Measurements from ENCODE around the gene LPCAT2.

The LPCAT2 gene

GRCh38 chr16:55561319-55561848 is 52.5 kb downstream of the LPCAT2 start:
- no peak overlapping the region for H3K4me2 ChIP-seq
- no peak overlapping the region for H3K9ac ChIP-seq
- H3K27ac ChIP-seq, result no peak overlapping the region
- H3K4me1 ChIP-seq (ENCODE audit: low read depth, poor library complexity, severe bottlenecking), result no peaks in the 10 kb centered on the region
- no peak overlapping the region for H3K4me3 ChIP-seq (IDR thresholded peaks at IDR 0.05; ENCODE audit: insufficient read depth, low read depth, low read length)
- H3K27me3 ChIP-seq (ENCODE audit: insufficient read depth, low read depth), result no peaks in the 10 kb centered on the region
- TF ChIP-seq, protein P1, sequence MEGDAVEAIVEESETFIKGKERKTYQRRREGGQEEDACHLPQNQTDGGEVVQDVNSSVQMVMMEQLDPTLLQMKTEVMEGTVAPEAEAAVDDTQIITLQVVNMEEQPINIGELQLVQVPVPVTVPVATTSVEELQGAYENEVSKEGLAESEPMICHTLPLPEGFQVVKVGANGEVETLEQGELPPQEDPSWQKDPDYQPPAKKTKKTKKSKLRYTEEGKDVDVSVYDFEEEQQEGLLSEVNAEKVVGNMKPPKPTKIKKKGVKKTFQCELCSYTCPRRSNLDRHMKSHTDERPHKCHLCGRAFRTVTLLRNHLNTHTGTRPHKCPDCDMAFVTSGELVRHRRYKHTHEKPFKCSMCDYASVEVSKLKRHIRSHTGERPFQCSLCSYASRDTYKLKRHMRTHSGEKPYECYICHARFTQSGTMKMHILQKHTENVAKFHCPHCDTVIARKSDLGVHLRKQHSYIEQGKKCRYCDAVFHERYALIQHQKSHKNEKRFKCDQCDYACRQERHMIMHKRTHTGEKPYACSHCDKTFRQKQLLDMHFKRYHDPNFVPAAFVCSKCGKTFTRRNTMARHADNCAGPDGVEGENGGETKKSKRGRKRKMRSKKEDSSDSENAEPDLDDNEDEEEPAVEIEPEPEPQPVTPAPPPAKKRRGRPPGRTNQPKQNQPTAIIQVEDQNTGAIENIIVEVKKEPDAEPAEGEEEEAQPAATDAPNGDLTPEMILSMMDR (conservative IDR thresholded peaks at IDR 0.05; ENCODE audit: low read depth, low read length), result no peak
- H3K36me3 ChIP-seq (ENCODE audit: insufficient read depth), result no peaks in the 10 kb centered on the region
- H3K79me2 ChIP-seq (ENCODE audit: insufficient read depth, low read depth), result no peaks in the 10 kb centered on the region
- no peaks in the 10 kb centered on the region for H4K20me1 ChIP-seq (ENCODE audit: insufficient read depth)
- no peak overlapping the region for H2AFZ ChIP-seq (ENCODE audit: low read depth)

- Histone ChIP-seq H3K27ac (no peak overlapping the region), H3K4me2 (no peak overlapping the region), H2AFZ (ENCODE audit: low read depth) (no peak overlapping the region), H3K9ac (no peak overlapping the region), H3K4me3 (IDR thresholded peaks at IDR 0.05; ENCODE audit: insufficient read depth, low read depth, low read length) (no peak overlapping the region), H3K4me1 (ENCODE audit: low read depth, poor library complexity, severe bottlenecking) (no peaks in the 10 kb centered on the region), H4K20me1 (ENCODE audit: insufficient read depth) (no peaks in the 10 kb centered on the region), H3K36me3 (ENCODE audit: insufficient read depth) (no peaks in the 10 kb centered on the region), H3K79me2 (ENCODE audit: insufficient read depth, low read depth) (no peaks in the 10 kb centered on the region), H3K27me3 (ENCODE audit: insufficient read depth, low read depth) (no peaks in the 10 kb centered on the region)
- TF ChIP-seq, protein P1 (conservative IDR thresholded peaks at IDR 0.05; ENCODE audit: low read depth, low read length), result no peak
Measured at GRCh38 chr16:55562936-55563335, 54.1 kb downstream of the LPCAT2 start.

GRCh38 chr16:55563797-55564196 is 54.9 kb downstream of the LPCAT2 start:
- H3K27ac ChIP-seq, result no peak overlapping the region
- no peak overlapping the region for H3K9ac ChIP-seq
- H3K4me2 ChIP-seq, result no peak overlapping the region
- H3K27me3 ChIP-seq (ENCODE audit: insufficient read depth, low read depth), result no peaks in the 10 kb centered on the region
- no peaks in the 10 kb centered on the region for H3K4me1 ChIP-seq (ENCODE audit: low read depth, poor library complexity, severe bottlenecking)
- H3K4me3 ChIP-seq (IDR thresholded peaks at IDR 0.05; ENCODE audit: insufficient read depth, low read depth, low read length), result no peak overlapping the region
- H3K36me3 ChIP-seq (ENCODE audit: insufficient read depth), result no peaks in the 10 kb centered on the region
- TF ChIP-seq, protein P1 (conservative IDR thresholded peaks at IDR 0.05; ENCODE audit: low read depth, low read length), result no peak
- no peaks in the 10 kb centered on the region for H3K79me2 ChIP-seq (ENCODE audit: insufficient read depth, low read depth)
- no peak overlapping the region for H2AFZ ChIP-seq (ENCODE audit: low read depth)
- H4K20me1 ChIP-seq (ENCODE audit: insufficient read depth), result no peaks in the 10 kb centered on the region

GRCh38 chr16:55565086-55565485 is 56.2 kb downstream of the LPCAT2 start:
- TF ChIP-seq, protein P1 (conservative IDR thresholded peaks at IDR 0.05; ENCODE audit: low read depth, low read length), result no peak
- Histone ChIP-seq H3K4me3 (IDR thresholded peaks at IDR 0.05; ENCODE audit: insufficient read depth, low read depth, low read length) (no peak overlapping the region), H2AFZ (ENCODE audit: low read depth) (no peak overlapping the region), H3K27me3 (ENCODE audit: insufficient read depth, low read depth) (no peaks in the 10 kb centered on the region), H3K79me2 (ENCODE audit: insufficient read depth, low read depth) (no peaks in the 10 kb centered on the region), H3K4me2 (no peak overlapping the region), H3K27ac (no peak overlapping the region), H3K36me3 (ENCODE audit: insufficient read depth) (no peaks in the 10 kb centered on the region), H3K4me1 (ENCODE audit: low read depth, poor library complexity, severe bottlenecking) (no peaks in the 10 kb centered on the region), H3K9ac (no peak overlapping the region), H4K20me1 (ENCODE audit: insufficient read depth) (no peaks in the 10 kb centered on the region)

Measured in KMS-11 (cell line).